B cell (primary cell): ENCODE data around the gene LDLRAD3. TPM values are rescaled to one million over a fixed set of nuclear protein-coding genes. Genes with fewer than 3 reads are reported as not detected.

Experiments
- ATAC-seq: fragments of 200-7000 bp; cut with Tn5 transposase; one replicate; pipeline ENCODE4 v1.10.0; 2021; ENCODE audit warnings: low read depth, mild to moderate bottlenecking, moderate number of reproducible peaks, moderate library complexity
- CTCF ChIA-PET: fragments of 350-600 bp; sonication (Branson Sonifier 250); formaldehyde crosslinking; loops from one replicate; lab custom pipeline; 2021; ENCODE audit warnings: antibody characterized with exemption, inconsistent platforms; lab: Charles Lee
- POLR2A ChIA-PET: fragments of 350-600 bp; sonication (Branson Sonifier 250); formaldehyde crosslinking; loops from one replicate; lab custom pipeline; 2021; ENCODE audit warnings: antibody characterized with exemption; lab: Charles Lee
- DNase-seq: peaks from one replicate; pipeline ENCODE4 v3.0.0; 2013
- H2AFZ ChIP-seq: 2 replicates; pipeline ENCODE4 v1.6.1; 2012; ENCODE audit warnings: mild to moderate bottlenecking, low read depth, low read length; ENCODE audit not compliant: insufficient read depth, poor library complexity, severe bottlenecking
- H3K27ac ChIP-seq, 2 donors: 1 replicate in 1 of 2; 2 replicates in 1 of 2; pipeline ENCODE4 v1.5.1; 2012 to 2013; ENCODE audit warnings: low read length in 2 of 2, mild to moderate bottlenecking in 2 of 2, moderate library complexity in 1 of 2
- H3K27me3 ChIP-seq, 4 experiments: fragments of 200-600 bp in 1 of 4; sonication (generic) in 1 of 4; replicated peaks in 1 of 4; 1 replicate in 2 of 4; 2 replicates in 2 of 4; pipeline versions ENCODE4 v1.6.1 to v1.7.0; 2013 to 2016; ENCODE audit warnings: low read length in 3 of 4, mild to moderate bottlenecking in 2 of 4, mixed read lengths in 1 of 4, moderate library complexity in 1 of 4; ENCODE audit not compliant: insufficient read depth in 4 of 4, control insufficient read depth in 3 of 4; ENCODE audit errors: control extremely low read depth in 1 of 4
- H3K36me3 ChIP-seq, 2 experiments: replicated peaks in 1 of 2; 1 replicate in 1 of 2; 2 replicates in 1 of 2; pipeline versions ENCODE4 v1.6.1 to v1.7.1; 2013; ENCODE audit warnings: low read length in 1 of 2; ENCODE audit not compliant: insufficient read depth in 2 of 2, control insufficient read depth in 1 of 2; ENCODE audit errors: control extremely low read depth in 1 of 2, extremely low read depth in 1 of 2
- H3K4me1 ChIP-seq, 2 donors: fragments of 200-600 bp in 1 of 2; sonication (generic) in 1 of 2; 1 replicate in 1 of 2; 2 replicates in 1 of 2; pipeline versions ENCODE4 v1.5.1 to v1.6.1; 2013 to 2017; ENCODE audit warnings: low read length in 2 of 2; ENCODE audit not compliant: control insufficient read depth in 2 of 2, insufficient read depth in 2 of 2
- H3K4me2 ChIP-seq: replicated peaks from 2 replicates; pipeline ENCODE3; 2012; ENCODE audit warnings: mild to moderate bottlenecking, low read depth, low read length; ENCODE audit not compliant: poor library complexity, severe bottlenecking
- H3K4me3 ChIP-seq, 5 experiments: fragments of 200-600 bp in 1 of 5; sonication (generic) in 1 of 5; 1 replicate in 3 of 5; 2 replicates in 2 of 5; pipeline versions ENCODE4 v1.5.1 to v1.7.0; 2011 to 2016; ENCODE audit warnings: low read length in 4 of 5, mild to moderate bottlenecking in 4 of 5, low read depth in 2 of 5, control low read depth in 1 of 5, moderate library complexity in 1 of 5; ENCODE audit not compliant: insufficient read depth in 1 of 5; ENCODE audit errors: control extremely low read depth in 1 of 5, extremely low read depth in 1 of 5
- H3K79me2 ChIP-seq: fragments of 200-600 bp; sonication (generic); one replicate; pipeline ENCODE4 v1.6.0; 2016; ENCODE audit warnings: low read length; ENCODE audit not compliant: control insufficient read depth, insufficient read depth
- H3K9ac ChIP-seq: fragments of 200-600 bp; sonication (generic); 2 replicates; pipeline ENCODE4 v1.6.1; 2017; ENCODE audit warnings: mild to moderate bottlenecking, low read length, moderate library complexity
- H3K9me3 ChIP-seq, 3 donors: one replicate each; pipeline versions ENCODE4 v1.6.1 to v1.7.1; 2013; ENCODE audit warnings: low read length in 2 of 3; ENCODE audit not compliant: control insufficient read depth in 2 of 3, insufficient read depth in 1 of 3; ENCODE audit errors: control extremely low read depth in 1 of 3
- H4K20me1 ChIP-seq: 2 replicates; pipeline ENCODE4 v1.6.0; 2012; ENCODE audit warnings: mild to moderate bottlenecking, low read length; ENCODE audit not compliant: insufficient read depth, control insufficient read depth, poor library complexity, severe bottlenecking
- H3K27ac Mint-ChIP-seq: one replicate; pipeline ENCODE4 v1.8.0; 2021; ENCODE audit warnings: mixed read lengths
- H3K27me3 Mint-ChIP-seq: one replicate; pipeline ENCODE4 v1.8.0; 2021; ENCODE audit warnings: mixed read lengths
- H3K4me1 Mint-ChIP-seq: one replicate; pipeline ENCODE4 v1.8.0; 2021; ENCODE audit warnings: mixed read lengths
- H3K4me3 Mint-ChIP-seq: one replicate; pipeline ENCODE4 v1.8.0; 2021; ENCODE audit warnings: mixed read lengths
- H3K9me3 Mint-ChIP-seq: one replicate; pipeline ENCODE4 v1.8.0; 2022; ENCODE audit warnings: mixed read lengths; ENCODE audit not compliant: insufficient read depth
- CTCF ChIP-seq: fragments of 200-600 bp; IDR thresholded peaks from one replicate; pipeline ENCODE4 v1.8.0; 2022; ENCODE audit warnings: antibody characterized with exemption, mild to moderate bottlenecking
- EZH2 ChIP-seq: IDR thresholded peaks from 2 replicates; pipeline ENCODE4 v1.6.1; 2012; ENCODE audit warnings: borderline replicate concordance, low read depth, mild to moderate bottlenecking, moderate library complexity, low read length; ENCODE audit not compliant: insufficient read depth, poor library complexity, severe bottlenecking
- WGBS: methylation state at CpG from one replicate; pipeline ENCODE4 v1.1.5; 2013; ENCODE audit warnings: missing lambda C conversion rate; ENCODE audit not compliant: insufficient coverage; 5-methylcytosine and 5-hydroxymethylcytosine counted together
- intact Hi-C: fragments of 100-400 bp; cut with micrococcal nuclease; formaldehyde crosslinking; loops from one replicate; pipeline ENCODE4 v1.10.0; 2022
- polyA plus RNA-seq: library from polyadenylated mRNA; depleted of rRNA; stranded (reverse); fragments of >200 nt; gene quantifications from 2 replicates; pipeline ENCODE4 v1.2.3, GENCODE V29; 2012
- total RNA-seq, 2 donors: library from RNA; stranded (reverse); fragments of 120-200 nt in 1 of 2; gene quantifications; 1 replicate in 1 of 2; 2 replicates in 1 of 2; pipeline versions ENCODE4 v1.2.3 to v1.2.4, GENCODE V29; 2013 to 2022

Gene LDLRAD3
- total and polyA plus RNA-seq, 2 donors (not counting 1 experiment from before 2014, with no cell fraction given): 0.01 TPM; not detected in 1

- H3K4me2 ChIP-seq: no peak overlapping the region
- H3K27ac ChIP-seq: no peak overlapping the region
- CTCF ChIA-PET: no interaction called here
- H3K9me3 ChIP-seq: peaks cover 0 to 2% (median 0%) of the 10 kb centered on the region in 3 donors
- peaks cover 4% of the 10 kb centered on the region for H3K9me3 Mint-ChIP-seq
- ATAC-seq: no peak
- no peak for DNase-seq
- peaks cover 5% of the 10 kb centered on the region for H3K27me3 Mint-ChIP-seq
- intact Hi-C loops: no loop called here
- no peaks in the 10 kb centered on the region for H3K36me3 ChIP-seq
- TF ChIP-seq EZH2 (no peak), CTCF (no peak)
- no peak overlapping the region for H3K9ac ChIP-seq
- peaks cover 0 to 4% (median 0%) of the 10 kb centered on the region in 4 experiments for H3K27me3 ChIP-seq
- H3K4me1 Mint-ChIP-seq: no peaks in the 10 kb centered on the region
- POLR2A ChIA-PET: no interaction called here
- H2AFZ ChIP-seq: no peak overlapping the region
- no peak overlapping the region for H3K27ac Mint-ChIP-seq
- H3K79me2 ChIP-seq: no peaks in the 10 kb centered on the region
- H4K20me1 ChIP-seq: no peaks in the 10 kb centered on the region
- no peak overlapping the region for H3K4me3 Mint-ChIP-seq
- WGBS: 80% methylated on average over 1 of the region's 8 CpGs
- no peak overlapping the region for H3K4me3 ChIP-seq
- no peaks in the 10 kb centered on the region for H3K4me1 ChIP-seq
Measured at GRCh38 chr11:36051235-36052144, 107.6 kb downstream of the LDLRAD3 start.

DNA sequence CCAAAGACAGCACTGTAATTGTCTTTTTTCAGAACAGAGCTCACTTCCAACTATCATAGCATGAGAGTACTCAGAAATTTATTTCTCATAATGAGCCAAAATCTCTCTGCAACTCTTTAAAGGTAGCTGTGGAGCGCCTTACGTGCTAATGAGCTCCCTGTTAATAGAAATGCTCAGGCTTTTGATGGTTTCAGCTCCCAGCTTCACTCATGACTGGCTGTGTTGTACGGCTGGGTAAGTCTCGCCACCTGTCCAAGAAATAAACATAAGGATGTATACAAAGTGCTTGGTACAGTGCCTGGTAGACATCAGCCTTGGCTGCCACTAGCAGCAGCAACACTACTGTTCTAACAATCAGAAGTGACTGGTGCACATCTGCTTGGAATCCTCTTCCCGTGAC, 109.4 kb downstream of the LDLRAD3 start:
- TF ChIP-seq EZH2: no peak
- no peak for TF ChIP-seq CTCF
- Histone ChIP-seq H3K27ac (no peak overlapping the region), H3K9me3 (peaks cover 0 to 6% (median 0%) of the 10 kb centered on the region in 3 donors), H3K27me3 (peaks cover 0 to 4% (median 0%) of the 10 kb centered on the region in 4 experiments), H3K9ac (no peak overlapping the region), H3K4me3 (no peak overlapping the region), H2AFZ (no peak overlapping the region), H3K4me2 (no peak overlapping the region), H3K79me2 (no peaks in the 10 kb centered on the region), H4K20me1 (no peaks in the 10 kb centered on the region), H3K36me3 (no peaks in the 10 kb centered on the region), H3K4me1 (no peaks in the 10 kb centered on the region)
- no peak for ATAC-seq
- no peak for DNase-seq
- Mint-ChIP-seq H3K27me3 (peaks cover 8% of the 10 kb centered on the region), H3K4me3 (no peak overlapping the region), H3K27ac (no peak overlapping the region), H3K4me1 (no peaks in the 10 kb centered on the region), H3K9me3 (peaks cover 4% of the 10 kb centered on the region)
- 93% methylated on average over 3 of the region's 5 CpGs for WGBS
- intact Hi-C loops: no loop called here
- POLR2A ChIA-PET: no interaction called here
- CTCF ChIA-PET: no interaction called here
